Panc1 (cell line): ENCODE results near the gene KHNYN. TPM values are rescaled to one million over a fixed set of nuclear protein-coding genes. Genes with fewer than 3 reads are reported as not detected.

Source experiments
- ATAC-seq: fragments of 200-7000 bp; cut with Tn5 transposase; 2 replicates; pipeline ENCODE4 v1.9.1; 2020; ENCODE audit warnings: mild to moderate bottlenecking, moderate library complexity
- BruUV-seq: library from RNA; stranded (reverse); fragments of 400-500 nt; replicated peaks from 2 replicates; lab custom pipeline; 2021; lab: Mats Ljungman, UMichigan
- CTCF ChIA-PET: fragments of 300-600 bp; sonication (Branson Sonifier 250); formaldehyde crosslinking; loops from one replicate; lab custom pipeline; 2022; ENCODE audit warnings: antibody characterized with exemption; lab: Charles Lee
- POLR2A ChIA-PET: fragments of 300-600 bp; sonication (Branson Sonifier 250); formaldehyde crosslinking; loops from one replicate; lab custom pipeline; 2022; ENCODE audit warnings: antibody characterized with exemption; lab: Charles Lee
- DNase-seq: peaks from one replicate; pipeline ENCODE4 v3.0.0-alpha.2; 2010; ENCODE audit warnings: low read depth, low spot score
- H3K27ac ChIP-seq: 2 replicates; pipeline ENCODE4 v1.5.1; 2011; ENCODE audit warnings: mild to moderate bottlenecking, low read length, inconsistent platforms
- H3K27me3 ChIP-seq: fragments of 200-500 bp; sonication (Bioruptor generic); 2 replicates; pipeline ENCODE4 v1.6.0; 2014; ENCODE audit warnings: low read length, inconsistent platforms; ENCODE audit not compliant: control insufficient read depth, insufficient read depth
- H3K36me3 ChIP-seq: fragments of 200-500 bp; sonication (Bioruptor generic); 2 replicates; pipeline ENCODE4 v1.5.1; 2014; ENCODE audit warnings: inconsistent platforms, mild to moderate bottlenecking, low read length, moderate library complexity; ENCODE audit not compliant: control insufficient read depth, insufficient read depth
- H3K4me1 ChIP-seq: 2 replicates; pipeline ENCODE4 v1.5.1; 2011; ENCODE audit warnings: inconsistent platforms, mild to moderate bottlenecking, low read length, moderate library complexity; ENCODE audit not compliant: control insufficient read depth, insufficient read depth
- H3K4me3 ChIP-seq, 2 experiments: 2 replicates each; pipeline ENCODE4 v1.5.1; 2011 to 2012; ENCODE audit warnings: low read depth in 2 of 2, low read length in 2 of 2, mild to moderate bottlenecking in 2 of 2, inconsistent platforms in 1 of 2, moderate library complexity in 1 of 2
- H3K9me3 ChIP-seq: fragments of 200-500 bp; sonication (Bioruptor generic); 2 replicates; pipeline ENCODE4 v1.5.1; 2014; ENCODE audit warnings: low read depth, mild to moderate bottlenecking, inconsistent platforms, low read length, moderate library complexity; ENCODE audit not compliant: control insufficient read depth, insufficient read depth
- CTCF ChIP-seq: fragments of 450-650 bp; IDR thresholded peaks from 2 replicates; pipeline ENCODE4 v1.5.1; 2017; ENCODE audit warnings: mild to moderate bottlenecking
- POLR2AphosphoS5 ChIP-seq: IDR thresholded peaks from 2 replicates; pipeline ENCODE4 v1.6.1; 2012; ENCODE audit warnings: mild to moderate bottlenecking, low read depth, low read length, moderate library complexity
- REST ChIP-seq, 2 experiments: IDR thresholded peaks; 2 replicates each; pipeline ENCODE4 v1.6.1; 2011 to 2012; ENCODE audit warnings: low read depth in 2 of 2, control low read depth in 1 of 2, low read length in 1 of 2, mild to moderate bottlenecking in 1 of 2, moderate library complexity in 1 of 2; ENCODE audit not compliant: insufficient read depth in 1 of 2
- TCF7L2 ChIP-seq: IDR thresholded peaks from 2 replicates; pipeline ENCODE4 v1.6.1; 2011; ENCODE audit warnings: mild to moderate bottlenecking, low read depth, low read length, inconsistent platforms
- in situ Hi-C: cut with HindIII; loops from 2 replicates; pipeline ENCODE4 v1.10.0; 2016; ENCODE audit warnings: low sequenced_read_pairs, low pct_unique_long_range_greater_than_20kb
- intact Hi-C: fragments of 100-400 bp; cut with micrococcal nuclease; formaldehyde crosslinking; loops from one replicate; pipeline ENCODE4 v1.10.0; 2022; ENCODE audit not compliant: unreplicated experiment
- total RNA-seq: library from RNA; stranded (reverse); gene quantifications from one replicate; pipeline ENCODE4 v1.2.1, GENCODE V29; 2021; ENCODE audit not compliant: unreplicated experiment

KHNYN gene
- total RNA-seq, 1 experiment from 2014 or later: 37.6 TPM

DNA sequence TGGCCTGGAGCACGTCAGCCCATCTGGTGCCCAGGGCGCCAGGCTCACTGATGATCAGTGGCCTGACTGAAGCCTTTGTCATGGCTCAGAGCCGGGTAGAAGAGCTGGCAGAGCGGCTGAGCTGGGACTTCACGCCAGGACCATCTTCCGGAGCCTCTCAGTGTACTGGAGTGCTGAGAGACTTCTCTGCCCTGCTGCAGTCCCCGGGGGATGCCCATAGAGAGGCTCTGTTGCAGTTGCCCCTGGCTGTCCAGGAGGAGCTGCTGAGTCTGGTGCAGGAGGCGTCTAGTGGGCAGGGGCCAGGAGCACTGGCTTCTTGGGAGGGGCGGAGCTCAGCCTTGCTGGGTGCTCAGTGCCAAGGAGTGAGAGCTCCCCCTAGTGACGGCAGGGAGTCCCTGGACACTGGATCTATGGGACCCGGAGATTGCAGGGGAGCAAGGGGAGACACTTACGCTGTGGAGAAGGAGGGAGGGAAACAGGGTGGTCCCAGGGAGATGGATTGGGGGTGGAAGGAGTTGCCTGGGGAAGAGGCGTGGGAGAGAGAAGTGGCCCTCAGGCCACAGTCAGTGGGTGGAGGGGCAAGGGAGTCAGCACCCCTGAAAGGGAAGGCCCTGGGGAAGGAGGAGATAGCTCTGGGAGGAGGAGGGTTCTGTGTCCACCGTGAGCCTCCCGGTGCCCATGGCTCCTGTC is 2.0 kb downstream of the KHNYN start:
- H3K36me3 ChIP-seq: peaks cover 6% of the 10 kb centered on the region
- DNase-seq (no peak), ATAC-seq (peak; percentile 81)
- POLR2A ChIA-PET: interaction anchor here (1.0 kb wide), 1 partner anchor 66 kb away, joined by 5 read pairs; no protein-coding TSS in a partner anchor
- BruUV-seq: no TSS peak
- no peaks in the 10 kb centered on the region for H3K27me3 ChIP-seq
- no peaks in the 10 kb centered on the region for H3K9me3 ChIP-seq
- peak overlapping the region; percentile 74 to 84 for H3K4me3 ChIP-seq
- in situ Hi-C loops: loop anchor here (10.0 kb wide), 1 partner anchor 97 kb away; the partner anchor contains the start of genes ADCY4 and RIPK3
- CTCF ChIA-PET: interaction anchor here (0.6 to 3.0 kb wide), 15 partner anchors 8 to 283 kb away, joined by 3 to 46 read pairs (median 4); partner anchors contain the start of genes CIDEB and SDR39U1
- TF ChIP-seq CTCF (peak; percentile 94), TCF7L2 (no peak)
- H3K4me1 ChIP-seq: peaks cover 8% of the 10 kb centered on the region
- peak overlapping the region; percentile 91 for H3K27ac ChIP-seq
- intact Hi-C loops: loop anchor here (1.0 to 2.0 kb wide), 2 partner anchors 66 to 99 kb away; no protein-coding TSS in a partner anchor

DNA sequence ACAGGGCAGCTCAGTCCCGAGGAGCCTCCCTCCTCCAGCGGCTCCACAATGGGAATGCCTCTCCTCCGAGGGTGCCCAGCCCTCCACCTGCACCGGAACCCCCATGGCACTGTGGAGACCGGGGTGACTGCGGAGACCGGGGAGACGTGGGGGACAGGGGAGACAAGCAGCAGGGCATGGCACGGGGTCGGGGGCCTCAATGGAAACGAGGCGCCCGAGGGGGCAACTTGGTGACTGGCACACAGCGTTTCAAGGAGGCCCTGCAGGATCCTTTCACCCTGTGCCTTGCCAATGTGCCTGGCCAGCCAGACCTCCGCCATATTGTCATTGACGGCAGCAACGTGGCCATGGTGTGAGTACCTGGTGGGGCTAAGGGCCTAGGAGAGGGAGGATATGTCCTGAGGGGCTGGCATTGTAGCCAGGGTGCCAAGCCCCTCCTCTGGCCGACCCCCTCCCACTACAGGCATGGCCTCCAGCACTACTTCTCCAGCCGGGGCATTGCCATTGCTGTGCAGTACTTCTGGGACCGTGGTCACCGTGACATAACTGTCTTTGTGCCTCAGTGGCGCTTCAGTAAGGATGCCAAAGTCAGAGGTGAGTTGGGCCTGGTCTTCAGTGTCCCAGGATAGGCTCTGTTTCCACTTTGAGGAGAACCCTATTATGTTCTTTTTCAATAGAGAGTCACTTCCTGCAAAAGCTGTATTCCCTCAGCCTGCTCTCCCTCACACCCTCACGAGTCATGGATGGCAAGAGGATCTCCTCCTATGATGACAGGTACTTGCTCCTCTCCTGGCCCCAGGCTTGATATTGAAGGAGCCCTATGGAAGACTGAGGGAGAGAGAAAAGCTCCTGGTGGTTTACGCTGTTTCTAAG is 2.7 kb downstream of the KHNYN start:
- intact Hi-C loops: no loop called here
- no peak for ATAC-seq
- in situ Hi-C loops: loop anchor here (10.0 kb wide), 1 partner anchor 98 kb away; the partner anchor contains the start of genes ADCY4 and RIPK3

More for the DNA sequence above, 2.7 kb downstream of the KHNYN start:
- TF ChIP-seq POLR2AphosphoS5 (no peak), TCF7L2 (no peak), CTCF (no peak), REST (IDR thresholded peaks at IDR 0.05; ENCODE audit: insufficient read depth in 1 of 2, low read depth in 2 of 2, low read length in 1 of 2) (no peak)
- no TSS peak for BruUV-seq
- ChIA-PET POLR2A (interaction anchor here (1.0 kb wide), 1 partner anchor 67 kb away, joined by 5 read pairs; no protein-coding TSS in a partner anchor), CTCF (interaction anchor here (0.7 to 3.0 kb wide), 11 partner anchors 9 to 908 kb away, joined by 3 to 46 read pairs (median 4); partner anchors contain the start of gene SDR39U1)
- H3K27me3 ChIP-seq: no peaks in the 10 kb centered on the region
- peaks cover 6% of the 10 kb centered on the region for H3K36me3 ChIP-seq
- peaks cover 8% of the 10 kb centered on the region for H3K4me1 ChIP-seq
- H3K9me3 ChIP-seq: no peaks in the 10 kb centered on the region
- no peak overlapping the region for H3K4me3 ChIP-seq
- no peak overlapping the region for H3K27ac ChIP-seq
- DNase-seq: no peak
